ENCODE results near the gene CAP2.

Gene CAP2

DNA sequence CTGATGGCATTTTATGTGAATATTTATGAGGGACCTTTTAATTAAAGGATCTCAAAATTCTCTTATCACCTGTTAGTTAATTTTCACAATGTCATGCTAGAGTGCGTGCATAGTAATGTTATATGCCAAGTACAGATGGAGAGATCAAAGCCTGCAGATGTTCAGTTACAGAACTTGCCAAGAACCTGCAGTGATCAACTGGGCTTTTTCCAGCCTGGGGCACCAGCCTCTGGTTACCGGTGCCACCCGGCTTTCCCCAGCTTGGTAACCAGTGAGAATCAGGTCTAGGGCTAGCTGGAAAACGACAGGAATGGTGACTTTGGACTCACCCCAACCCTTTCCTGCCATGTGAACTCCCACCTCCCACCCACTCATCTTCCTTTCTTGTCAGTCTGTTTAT is 91.8 kb downstream of the CAP2 start:
- in situ Hi-C loops (cut with MboI; ENCODE audit: low pct_unique_long_range_greater_than_20kb, low sequenced_read_pairs, unreplicated experiment) = no loop called here
- TF ChIP-seq, protein P1, sequence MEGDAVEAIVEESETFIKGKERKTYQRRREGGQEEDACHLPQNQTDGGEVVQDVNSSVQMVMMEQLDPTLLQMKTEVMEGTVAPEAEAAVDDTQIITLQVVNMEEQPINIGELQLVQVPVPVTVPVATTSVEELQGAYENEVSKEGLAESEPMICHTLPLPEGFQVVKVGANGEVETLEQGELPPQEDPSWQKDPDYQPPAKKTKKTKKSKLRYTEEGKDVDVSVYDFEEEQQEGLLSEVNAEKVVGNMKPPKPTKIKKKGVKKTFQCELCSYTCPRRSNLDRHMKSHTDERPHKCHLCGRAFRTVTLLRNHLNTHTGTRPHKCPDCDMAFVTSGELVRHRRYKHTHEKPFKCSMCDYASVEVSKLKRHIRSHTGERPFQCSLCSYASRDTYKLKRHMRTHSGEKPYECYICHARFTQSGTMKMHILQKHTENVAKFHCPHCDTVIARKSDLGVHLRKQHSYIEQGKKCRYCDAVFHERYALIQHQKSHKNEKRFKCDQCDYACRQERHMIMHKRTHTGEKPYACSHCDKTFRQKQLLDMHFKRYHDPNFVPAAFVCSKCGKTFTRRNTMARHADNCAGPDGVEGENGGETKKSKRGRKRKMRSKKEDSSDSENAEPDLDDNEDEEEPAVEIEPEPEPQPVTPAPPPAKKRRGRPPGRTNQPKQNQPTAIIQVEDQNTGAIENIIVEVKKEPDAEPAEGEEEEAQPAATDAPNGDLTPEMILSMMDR (IDR thresholded peaks at IDR 0.05; ENCODE audit: extremely low read depth, insufficient read depth, missing control alignments) = no peak
- DNase-seq (ENCODE audit: low spot score) = no peak

DNA sequence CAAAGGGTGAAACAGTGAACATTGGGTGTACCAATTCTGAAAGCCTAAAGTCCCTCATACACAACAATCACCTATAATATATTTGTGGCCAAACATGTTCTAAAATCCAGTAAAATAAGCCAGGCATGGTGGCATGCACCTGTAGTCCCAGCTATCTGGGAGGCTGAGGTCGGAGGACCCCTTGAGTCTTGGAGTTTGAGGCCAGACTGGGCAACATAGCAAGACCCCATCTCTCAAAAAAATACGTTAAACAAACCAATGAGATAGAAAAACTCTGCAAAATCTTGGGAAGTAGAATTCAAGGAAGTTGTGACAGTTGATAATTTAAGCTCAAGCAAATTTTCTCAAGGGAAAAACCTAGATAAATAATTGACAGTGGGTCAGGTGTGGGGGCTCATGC is 92.6 kb downstream of the CAP2 start:
- TF ChIP-seq, protein P1 (IDR thresholded peaks at IDR 0.05; ENCODE audit: extremely low read depth, insufficient read depth, missing control alignments) = no peak
- DNase-seq (ENCODE audit: low spot score) = no peak
- in situ Hi-C loops (cut with MboI; ENCODE audit: low pct_unique_long_range_greater_than_20kb, low sequenced_read_pairs, unreplicated experiment) = no loop called here

DNA sequence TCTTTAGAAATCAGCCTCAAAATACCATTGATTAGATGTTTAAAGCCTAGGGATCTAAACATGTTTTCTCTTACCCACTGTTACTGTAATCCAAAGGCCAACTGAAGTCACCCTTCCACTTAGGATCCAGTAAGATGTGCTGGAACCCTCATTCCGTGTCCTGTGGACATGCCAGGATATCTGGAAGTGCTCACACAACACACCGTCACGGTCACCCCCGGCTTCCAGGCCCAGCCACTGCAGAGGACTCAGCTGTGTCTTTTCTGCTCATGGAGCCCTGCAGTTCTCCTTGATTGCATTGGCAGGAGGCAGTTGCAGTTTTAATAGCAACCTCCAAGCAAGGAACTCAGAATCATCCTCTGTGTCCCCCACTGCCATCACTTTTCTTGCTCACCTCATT is 93.3 kb downstream of the CAP2 start:
- in situ Hi-C loops (cut with MboI; ENCODE audit: low pct_unique_long_range_greater_than_20kb, low sequenced_read_pairs, unreplicated experiment) = no loop called here
- no peak for DNase-seq (ENCODE audit: low spot score)
- TF ChIP-seq, protein P1 (IDR thresholded peaks at IDR 0.05; ENCODE audit: extremely low read depth, insufficient read depth, missing control alignments) = no peak

DNA sequence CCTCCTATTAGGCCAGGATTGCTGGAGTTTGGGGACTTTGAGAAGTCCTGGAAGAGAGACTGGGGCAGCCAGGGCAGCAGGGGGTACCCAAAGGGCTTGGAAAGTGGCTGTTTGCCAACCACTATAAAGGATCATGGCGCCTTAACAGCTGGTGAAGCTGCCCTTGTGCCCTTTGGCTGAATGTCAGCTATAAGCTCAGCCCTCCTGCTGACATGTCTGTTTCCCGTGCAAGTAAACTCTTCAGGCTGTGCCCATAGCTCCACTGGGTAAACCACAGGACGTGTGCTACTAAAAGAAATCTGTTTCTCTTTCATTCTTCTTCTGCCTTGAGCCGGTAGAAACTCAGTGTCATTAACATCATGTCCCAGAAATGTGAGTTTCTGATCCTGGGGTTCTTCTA is 97.3 kb downstream of the CAP2 start:
- TF ChIP-seq, protein P1 (IDR thresholded peaks at IDR 0.05; ENCODE audit: extremely low read depth, insufficient read depth, missing control alignments) = no peak
- in situ Hi-C loops (cut with MboI; ENCODE audit: low pct_unique_long_range_greater_than_20kb, low sequenced_read_pairs, unreplicated experiment) = no loop called here
- DNase-seq (ENCODE audit: low spot score) = no peak

DNA sequence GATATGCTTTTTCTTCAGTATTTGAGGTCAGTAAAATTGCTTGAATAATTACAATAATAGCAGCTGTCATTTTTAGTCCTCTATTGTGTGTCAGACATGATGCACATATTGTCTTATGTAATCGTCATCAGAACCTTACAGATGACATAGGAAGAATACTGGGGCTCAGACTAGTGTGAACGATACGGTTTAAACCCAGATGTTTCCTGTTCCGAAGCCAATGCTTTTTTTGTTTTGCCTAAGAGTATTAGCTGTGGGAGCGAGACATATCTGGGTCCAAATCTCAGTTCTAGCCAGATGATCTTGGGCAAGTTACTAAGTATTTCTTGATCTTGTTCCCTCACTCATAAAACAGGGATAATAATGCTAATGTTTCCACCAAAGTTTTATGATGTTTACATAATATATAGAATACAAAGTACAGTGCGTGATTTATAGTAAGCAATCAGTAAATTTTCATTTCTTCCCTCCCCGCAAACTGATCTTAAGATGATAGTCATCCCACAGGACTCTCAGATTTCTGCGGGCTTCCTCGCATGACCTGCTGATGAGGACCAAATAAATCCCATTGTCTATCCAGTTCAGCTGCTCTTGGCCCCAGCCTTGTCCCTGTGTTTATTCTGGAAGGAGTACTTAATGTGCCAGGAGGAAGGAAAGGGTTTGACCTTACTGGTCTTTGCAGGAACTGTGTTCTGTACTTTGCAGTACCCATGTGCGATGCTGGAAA is 98.2 kb downstream of the CAP2 start:
- no peak for DNase-seq (ENCODE audit: low spot score)
- TF ChIP-seq, protein P1 (IDR thresholded peaks at IDR 0.05; ENCODE audit: extremely low read depth, insufficient read depth, missing control alignments) = no peak
- in situ Hi-C loops (cut with MboI; ENCODE audit: low pct_unique_long_range_greater_than_20kb, low sequenced_read_pairs, unreplicated experiment) = no loop called here

DNA sequence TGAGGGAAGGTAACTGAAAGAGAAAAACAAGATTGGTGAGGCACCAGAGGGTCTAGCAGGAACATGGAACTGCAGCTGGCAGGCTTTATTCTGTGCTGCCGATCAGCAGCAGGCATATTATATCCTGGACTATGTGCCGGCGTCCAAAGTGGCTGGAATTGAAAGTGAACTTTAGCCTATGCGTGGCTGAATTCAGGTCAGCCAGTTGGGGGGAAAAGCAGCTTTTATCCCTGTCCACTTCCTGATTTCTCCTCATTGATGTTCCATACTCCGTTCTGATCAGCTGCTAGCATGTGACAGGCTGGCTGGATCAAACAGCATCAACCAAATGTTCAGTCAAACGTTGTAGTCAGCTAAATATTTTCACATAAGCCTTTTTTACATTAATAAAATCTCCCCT is 99.0 kb downstream of the CAP2 start:
- in situ Hi-C loops (cut with MboI; ENCODE audit: low pct_unique_long_range_greater_than_20kb, low sequenced_read_pairs, unreplicated experiment) = no loop called here
- no peak for DNase-seq (ENCODE audit: low spot score)
- TF ChIP-seq, protein P1 (IDR thresholded peaks at IDR 0.05; ENCODE audit: extremely low read depth, insufficient read depth, missing control alignments) = no peak

Measured in GM13977 (cell line).